K562 (cell line): ENCODE results near the gene RAPSN. TPM values are rescaled to one million over a fixed set of nuclear protein-coding genes. Genes with fewer than 3 reads are reported as not detected.
A peak's percentile ranks its signal among the peaks of the same experiment; 100 is the strongest.

ENCODE experiments used
- ATAC-seq: fragments of 200-7000 bp; cut with Tn5 transposase; 3 replicates; pipeline ENCODE4 v1.9.1; 2020; ENCODE audit warnings: moderate library complexity
- BruUV-seq: library from RNA; stranded (reverse); fragments of 400-500 nt; replicated peaks from 2 replicates; lab custom pipeline; 2021; lab: Mats Ljungman, UMichigan
- CTCF ChIA-PET: fragments of 300-600 bp; formaldehyde crosslinking; extraction: SDS; loops from one replicate; lab custom pipeline; 2021; ENCODE audit warnings: low intra/inter-chr PET ratio; lab: Yijun Ruan, JAX
- POLR2A ChIA-PET: fragments of 300-600, 350-650 bp; sonication (Branson Sonifier 250); formaldehyde crosslinking; extraction: SDS; loops from one replicate; lab custom pipeline; 2021; ENCODE audit warnings: antibody characterized with exemption, inconsistent platforms; lab: Yijun Ruan, JAX
- DNase-seq, 4 experiments: peaks; one replicate each; pipeline versions ENCODE4 v3.0.0 to v3.0.0-alpha.2; 2011 to 2018; ENCODE audit warnings: low spot score in 3 of 4, mixed read lengths in 3 of 4; ENCODE audit errors: extremely low read depth in 1 of 4
- FAIRE-seq: peaks from 2 replicates; lab custom pipeline; 2011; peaks lifted over from hg19 to GRCh38; lab: Jason Lieb, UNC
- H2AFZ ChIP-seq: 2 replicates; pipeline ENCODE4 v1.6.0; 2011; ENCODE audit warnings: low read depth, low read length, control low read depth, inconsistent platforms
- H3K27ac ChIP-seq: fragments of 200-600 bp; 3 replicates; pipeline ENCODE4 v1.8.0; 2011; ENCODE audit warnings: low read depth, mild to moderate bottlenecking, control low read depth, inconsistent platforms, low read length, moderate library complexity, mixed read lengths; ENCODE audit errors: extremely low read depth
- H3K27me3 ChIP-seq, 2 experiments: fragments of 300-600 bp in 1 of 2; 2 replicates in 1 of 2; 3 replicates in 1 of 2; pipeline versions ENCODE4 v1.6.0 to v1.8.0; 2011; ENCODE audit warnings: inconsistent platforms in 2 of 2, low read length in 2 of 2, mild to moderate bottlenecking in 1 of 2, mixed read lengths in 1 of 2, moderate library complexity in 1 of 2; ENCODE audit not compliant: control insufficient read depth in 2 of 2, insufficient read depth in 2 of 2
- H3K36me3 ChIP-seq: fragments of 300-600 bp; 3 replicates; pipeline ENCODE4 v1.8.0; 2011; ENCODE audit warnings: mild to moderate bottlenecking, low read length, inconsistent platforms; ENCODE audit not compliant: control insufficient read depth, insufficient read depth
- H3K4me1 ChIP-seq, 2 experiments: fragments of 200-600 bp in 1 of 2; replicated peaks in 1 of 2; 2 replicates in 1 of 2; 3 replicates in 1 of 2; pipeline versions ENCODE4 v1.5.1 to v1.8.0; 2011; ENCODE audit warnings: inconsistent platforms in 2 of 2, low read length in 2 of 2, mild to moderate bottlenecking in 1 of 2, mixed read lengths in 1 of 2, moderate library complexity in 1 of 2; ENCODE audit not compliant: control insufficient read depth in 2 of 2, insufficient read depth in 2 of 2
- H3K4me2 ChIP-seq: 2 replicates; pipeline ENCODE4 v1.6.1; 2011; ENCODE audit warnings: low read length, control low read depth, inconsistent platforms, mixed read lengths; ENCODE audit not compliant: insufficient read depth
- H3K4me3 ChIP-seq: fragments of 200-600 bp; sonication (generic), shearing (Covaris generic); 2 replicates; pipeline ENCODE4 v1.5.1; 2016; ENCODE audit warnings: control low read depth, inconsistent platforms
- H3K79me2 ChIP-seq: fragments of 200-600 bp; 3 replicates; pipeline ENCODE4 v1.8.0; 2011; ENCODE audit warnings: low read length, inconsistent platforms; ENCODE audit not compliant: control insufficient read depth, insufficient read depth
- H3K9ac ChIP-seq, 2 experiments: 2 replicates each; pipeline versions ENCODE4 v1.6.0 to v1.6.1; 2011; ENCODE audit warnings: low read depth in 2 of 2, low read length in 2 of 2, control low read depth in 1 of 2, inconsistent platforms in 1 of 2, mild to moderate bottlenecking in 1 of 2, mixed read lengths in 1 of 2; ENCODE audit not compliant: insufficient read depth in 1 of 2
- H3K9me1 ChIP-seq: one replicate; pipeline ENCODE4 v1.6.0; 2011; ENCODE audit warnings: inconsistent platforms, mild to moderate bottlenecking, low read length, moderate library complexity; ENCODE audit not compliant: control insufficient read depth, insufficient read depth
- H3K9me3 ChIP-seq: replicated peaks from 2 replicates; pipeline ENCODE4 v1.5.1; 2011; ENCODE audit warnings: low read depth, low read length, inconsistent platforms; ENCODE audit not compliant: control insufficient read depth, insufficient read depth
- H4K20me1 ChIP-seq: replicated peaks from 2 replicates; pipeline ENCODE4 v1.6.1; 2011; ENCODE audit warnings: low read length, inconsistent platforms, mixed read lengths; ENCODE audit not compliant: control insufficient read depth, insufficient read depth
- CGGBP1 ChIP-seq: fragments of 250-450 bp; sonication (Bioruptor Pico); IDR thresholded peaks from 2 replicates; pipeline ENCODE4 v1.9.0; 2021; ENCODE audit warnings: mild to moderate bottlenecking
- MCM3 ChIP-seq: fragments of 450-650 bp; IDR thresholded peaks from 2 replicates; pipeline ENCODE4 v1.6.1; 2016
- MEIS2 ChIP-seq: fragments of 450-650 bp; IDR thresholded peaks from 2 replicates; pipeline ENCODE4 v1.6.1; 2014; ENCODE audit warnings: mild to moderate bottlenecking; ENCODE audit not compliant: partially characterized antibody
- NBN ChIP-seq: fragments of 450-650 bp; IDR thresholded peaks from 2 replicates; pipeline ENCODE4 v1.6.1; 2016; ENCODE audit warnings: low read depth, mild to moderate bottlenecking
- NFE2 ChIP-seq: IDR thresholded peaks from 2 replicates; pipeline ENCODE4 v1.6.1; 2014; ENCODE audit warnings: antibody characterized with exemption, low read depth
- NR2C1 ChIP-seq, 2 experiments: fragments of 450-650 bp; IDR thresholded peaks; 2 replicates each; pipeline ENCODE4 v1.6.1; 2017; ENCODE audit warnings: mild to moderate bottlenecking in 2 of 2, antibody characterized with exemption in 1 of 2, inconsistent platforms in 1 of 2, missing compliant biosample characterization in 1 of 2, missing genetic modification characterization in 1 of 2
- PHTF2 ChIP-seq: fragments of 250-450 bp; sonication (Bioruptor Pico); IDR thresholded peaks from 2 replicates; pipeline ENCODE4 v1.5.0; 2021; ENCODE audit warnings: mild to moderate bottlenecking
- SP2 ChIP-seq: IDR thresholded peaks from 2 replicates; pipeline ENCODE4 v1.6.1; 2011; ENCODE audit warnings: mild to moderate bottlenecking, low read depth, low read length, moderate library complexity; ENCODE audit not compliant: poor library complexity, severe bottlenecking; ENCODE audit errors: extremely low read depth
- ZNF124 ChIP-seq: sonication (generic); formaldehyde crosslinking; IDR thresholded peaks from 2 replicates; pipeline ENCODE4 v1.8.1; 2022; ENCODE audit warnings: missing genetic modification reagents
- ZNF165 ChIP-seq: fragments of 250-450 bp; sonication (Bioruptor Pico); IDR thresholded peaks from 2 replicates; pipeline ENCODE4 v1.4.0; 2020; ENCODE audit warnings: borderline replicate concordance
- WGBS: fragments of 100-300 bp; shearing (Covaris generic); methylation state at CpG from one replicate; pipeline ENCODE4 v1.1.6; 2016; ENCODE audit warnings: low coverage, mixed read lengths; ENCODE audit not compliant: insufficient coverage; ENCODE audit errors: missing lambda C conversion rate; 5-methylcytosine and 5-hydroxymethylcytosine counted together
- in situ Hi-C: fragments of 300-500 bp; cut with MboI; formaldehyde crosslinking; loops from 4 replicates; pipeline ENCODE4 v1.15.0; 2018; ENCODE audit warnings: inconsistent platforms, mixed read lengths
- intact Hi-C: fragments of 100-400 bp; cut with micrococcal nuclease; formaldehyde crosslinking; loops from 2 replicates; pipeline ENCODE4 v1.14.2; 2022
- polyA plus RNA-seq, 8 experiments: library from polyadenylated mRNA; depleted of rRNA in 4 of 8; stranded (reverse) in 5 of 8; unstranded in 3 of 8; fragments of >200 nt; fragmentation: Nextera tagmentation in 2 of 8; fragmentation: Illumina TruSeq in 1 of 8; extraction: Ambion mirVana in 2 of 8; extraction: Trizol in 1 of 8; gene quantifications; 2 replicates each; pipeline versions ENCODE4 v1.2.1 to v1.2.3, GENCODE V29; 2011 to 2014; ENCODE audit warnings: inconsistent platforms in 1 of 8, missing spikeins in 1 of 8
- total RNA-seq, 7 experiments: library from RNA; depleted of rRNA in 6 of 7; stranded (reverse); fragments of >200 nt in 6 of 7; fragmentation: Illumina TruSeq in 2 of 7; extraction: Trizol in 2 of 7; gene quantifications; 2 replicates each; pipeline versions ENCODE4 v1.2.1 to v1.2.3, GENCODE V29; 2011 to 2021; ENCODE audit warnings: low replicate concordance in 1 of 7
- TF ChIP-seq, protein P1 (sequence below): fragments of 450-650 bp; formaldehyde crosslinking; IDR thresholded peaks from 2 replicates; pipeline ENCODE4 v1.4.0; 2020; ENCODE audit warnings: mild to moderate bottlenecking
- TF ChIP-seq, protein P2 (sequence below): fragments of 250-450 bp; sonication (Bioruptor Pico); IDR thresholded peaks from 2 replicates; pipeline ENCODE4 v1.5.0; 2021; ENCODE audit warnings: mild to moderate bottlenecking, moderate library complexity
- TF ChIP-seq, protein P3 (sequence below), 3 experiments: fragments of 200-800 bp in 1 of 3; sonication (Bioruptor generic) in 1 of 3; sonication (generic) in 1 of 3; formaldehyde crosslinking in 1 of 3; IDR thresholded peaks; 2 replicates each; pipeline versions ENCODE4 v1.6.1 to v1.8.0; 2016 to 2022; ENCODE audit warnings: mild to moderate bottlenecking in 2 of 3, missing compliant biosample characterization in 2 of 3, missing genetic modification characterization in 2 of 3, missing genetic modification reagents in 1 of 3

Gene RAPSN
- total and polyA plus RNA-seq, 9 of the 15 experiments (the other 6 are each of a cell fraction or from before 2014, with no cell fraction given) = 0.06 to 0.11 TPM; not detected in 7

GRCh38 chr11:47434011-47434786, 14.7 kb downstream of the RAPSN start (continued):
- TF ChIP-seq, protein P1, sequence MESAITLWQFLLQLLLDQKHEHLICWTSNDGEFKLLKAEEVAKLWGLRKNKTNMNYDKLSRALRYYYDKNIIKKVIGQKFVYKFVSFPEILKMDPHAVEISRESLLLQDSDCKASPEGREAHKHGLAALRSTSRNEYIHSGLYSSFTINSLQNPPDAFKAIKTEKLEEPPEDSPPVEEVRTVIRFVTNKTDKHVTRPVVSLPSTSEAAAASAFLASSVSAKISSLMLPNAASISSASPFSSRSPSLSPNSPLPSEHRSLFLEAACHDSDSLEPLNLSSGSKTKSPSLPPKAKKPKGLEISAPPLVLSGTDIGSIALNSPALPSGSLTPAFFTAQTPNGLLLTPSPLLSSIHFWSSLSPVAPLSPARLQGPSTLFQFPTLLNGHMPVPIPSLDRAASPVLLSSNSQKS = no peak
- no peak for TF ChIP-seq NFE2

DNA sequence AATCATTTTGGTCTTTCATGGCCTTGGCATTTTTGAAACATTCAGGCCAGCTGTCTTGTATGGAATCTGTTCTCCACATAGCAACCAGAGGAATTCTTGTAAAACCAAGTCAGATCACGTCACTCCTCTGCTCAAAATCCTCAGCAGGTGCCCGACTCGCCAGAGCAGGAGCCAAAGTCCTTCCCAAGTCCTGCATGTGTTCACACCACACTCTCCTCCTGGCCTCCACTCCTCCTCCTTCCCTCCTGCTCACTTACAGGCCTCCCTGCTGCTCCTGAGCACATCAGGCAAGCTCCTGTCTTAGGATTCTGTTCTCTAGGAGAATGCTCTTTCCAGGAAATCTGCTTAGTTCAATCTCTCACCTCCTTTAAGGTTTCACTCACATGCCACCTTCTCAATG, 15.8 kb downstream of the RAPSN start:
- POLR2A ChIA-PET = interaction anchor here (1.2 kb wide), 1 partner anchor 15 kb away, joined by 4 read pairs; no protein-coding TSS in a partner anchor
- Histone ChIP-seq H3K9ac (peak overlapping the region in 1 of 2 experiments; percentile 43; a peak in 1 of 4 replicates), H3K4me2 (no peak overlapping the region), H3K9me1 (no peaks in the 10 kb centered on the region), H3K27me3 (no peaks in the 10 kb centered on the region), H3K27ac (no peak overlapping the region), H3K4me3 (no peak overlapping the region), H2AFZ (peak overlapping the region; percentile 51; the same call in 1 of the 2 replicates), H4K20me1 (no peaks in the 10 kb centered on the region), H3K9me3 (no peaks in the 10 kb centered on the region), H3K79me2 (no peaks in the 10 kb centered on the region), H3K36me3 (no peaks in the 10 kb centered on the region), H3K4me1 (peaks cover 0 to 6% of the 10 kb centered on the region in 2 experiments; a peak in 1 of 5 replicates)
- CTCF ChIA-PET = no interaction called here
- DNase-seq (no peak), FAIRE-seq (no peak), ATAC-seq (no peak)
- WGBS = 30% methylated on average over 3 of the region's 3 CpGs
- intact Hi-C loops = no loop called here
- in situ Hi-C loops = no loop called here
- no TSS peak for BruUV-seq
- TF ChIP-seq NBN = no peak
- no peak for TF ChIP-seq NR2C1 (IDR thresholded peaks at IDR 0.05)
- TF ChIP-seq NR2C1 (tag; IDR thresholded peaks at IDR 0.05) = no peak
- no peak for TF ChIP-seq CGGBP1 (CRISPR knock-in tag)
- no peak for TF ChIP-seq MEIS2
- TF ChIP-seq ZNF124 (CRISPR knock-in tag) = no peak
- TF ChIP-seq PHTF2 = no peak
- TF ChIP-seq MCM3 = no peak
- no peak for TF ChIP-seq SP2
- TF ChIP-seq, protein P2, sequence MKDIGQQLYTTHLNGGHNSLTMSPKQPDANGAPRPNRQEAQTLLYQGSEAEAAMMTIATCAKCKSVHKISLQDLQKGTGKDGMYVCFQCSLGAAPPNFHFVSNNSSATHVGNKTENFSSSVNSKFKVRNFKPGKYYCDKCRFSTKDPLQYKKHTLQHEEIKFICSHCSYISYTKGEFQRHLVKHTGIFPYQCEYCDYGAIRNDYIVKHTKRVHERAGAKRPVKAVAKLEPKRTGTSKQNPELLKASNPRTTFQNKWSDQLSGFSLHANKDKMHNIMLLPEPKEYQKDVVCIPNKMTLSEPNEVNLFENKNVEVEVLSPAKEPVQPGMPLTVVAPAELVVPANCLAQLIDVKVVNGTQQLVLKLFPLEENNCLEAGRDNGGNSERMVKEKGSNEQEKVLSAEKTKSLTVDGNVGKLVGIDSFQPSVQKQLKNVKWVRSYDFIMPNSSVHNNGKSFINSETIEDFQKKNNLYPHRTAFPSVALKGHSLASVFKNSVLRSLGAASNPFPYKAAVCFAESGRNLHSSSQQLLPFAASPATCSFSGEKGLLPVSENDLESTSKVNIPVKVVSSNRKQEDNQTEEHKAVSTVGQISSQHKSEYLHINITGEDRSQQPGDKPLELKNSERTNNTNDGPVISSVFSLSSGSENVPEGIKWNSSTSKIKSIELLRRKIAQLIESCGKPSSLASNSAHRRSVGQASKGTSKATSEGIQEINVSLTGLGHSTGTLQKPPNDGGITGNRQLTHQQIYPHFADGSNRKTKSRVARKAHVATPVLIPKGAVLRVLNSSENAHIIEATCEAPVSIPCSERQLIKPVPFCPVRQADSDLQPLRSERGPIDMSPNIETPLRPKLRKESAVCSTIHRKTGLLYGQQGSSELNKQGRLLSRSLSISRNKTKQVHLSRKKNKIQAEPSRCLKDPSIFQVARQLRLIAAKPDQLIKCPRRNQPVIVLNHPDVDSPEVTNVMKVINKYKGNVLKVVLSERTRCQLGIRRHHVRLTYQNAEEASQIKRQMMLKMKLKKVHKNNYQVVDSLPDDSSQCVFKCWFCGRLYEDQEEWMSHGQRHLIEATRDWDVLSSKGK = no peak
- TF ChIP-seq, protein P3, sequence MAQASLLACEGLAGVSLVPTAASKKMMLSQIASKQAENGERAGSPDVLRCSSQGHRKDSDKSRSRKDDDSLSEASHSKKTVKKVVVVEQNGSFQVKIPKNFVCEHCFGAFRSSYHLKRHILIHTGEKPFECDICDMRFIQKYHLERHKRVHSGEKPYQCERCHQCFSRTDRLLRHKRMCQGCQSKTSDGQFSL (CRISPR knock-in tag; IDR thresholded peaks at IDR 0.05) = no peak
- TF ChIP-seq, protein P3 (tag; IDR thresholded peaks at IDR 0.05) = no peak
- no peak for TF ChIP-seq ZNF165 (CRISPR knock-in tag)
